ENCODE results near the gene DPP3.

The DPP3 gene

DNA sequence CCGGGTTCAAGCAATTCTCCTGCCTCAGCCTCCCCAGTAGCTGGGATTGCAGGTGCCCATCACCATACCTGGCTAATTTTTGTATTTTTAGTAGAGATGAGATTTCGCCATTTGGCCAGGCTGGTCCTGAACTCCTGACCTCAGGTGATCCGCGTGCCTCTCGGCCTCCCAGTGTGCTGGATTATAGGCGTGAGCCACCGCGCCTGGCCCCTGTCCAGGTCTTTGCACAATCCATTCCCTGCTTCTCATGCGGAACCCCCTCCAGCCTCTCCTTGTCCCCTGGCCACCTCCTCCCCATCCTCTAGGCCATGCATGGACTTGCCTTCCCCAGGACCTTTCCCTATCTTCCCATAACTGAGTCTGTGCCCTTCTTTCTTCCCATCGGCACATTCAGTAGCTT lies 8.7 kb downstream of the DPP3 start:
- no peak for DNase-seq

DNA sequence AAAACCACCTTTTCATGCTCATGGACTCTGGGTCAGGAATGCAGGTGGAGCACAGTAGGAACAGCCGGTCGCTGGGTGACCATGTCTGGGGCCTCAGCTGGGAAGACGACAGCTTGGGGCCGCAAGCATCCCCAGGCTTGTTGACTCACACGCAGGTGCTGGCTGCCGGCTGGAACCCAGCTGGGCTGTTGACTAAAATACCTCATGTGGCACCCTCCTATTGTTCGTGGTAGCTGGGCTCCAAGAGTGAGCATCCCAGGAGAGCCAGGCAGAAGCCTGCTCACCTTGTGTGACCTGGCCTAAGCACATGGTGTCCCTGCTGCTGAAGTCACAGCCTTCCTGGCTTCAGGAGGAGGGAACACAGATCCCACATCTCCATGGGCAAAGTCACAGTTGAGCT lies 9.4 kb downstream of the DPP3 start:
- DNase-seq: peak; percentile 94 to 97

DNA sequence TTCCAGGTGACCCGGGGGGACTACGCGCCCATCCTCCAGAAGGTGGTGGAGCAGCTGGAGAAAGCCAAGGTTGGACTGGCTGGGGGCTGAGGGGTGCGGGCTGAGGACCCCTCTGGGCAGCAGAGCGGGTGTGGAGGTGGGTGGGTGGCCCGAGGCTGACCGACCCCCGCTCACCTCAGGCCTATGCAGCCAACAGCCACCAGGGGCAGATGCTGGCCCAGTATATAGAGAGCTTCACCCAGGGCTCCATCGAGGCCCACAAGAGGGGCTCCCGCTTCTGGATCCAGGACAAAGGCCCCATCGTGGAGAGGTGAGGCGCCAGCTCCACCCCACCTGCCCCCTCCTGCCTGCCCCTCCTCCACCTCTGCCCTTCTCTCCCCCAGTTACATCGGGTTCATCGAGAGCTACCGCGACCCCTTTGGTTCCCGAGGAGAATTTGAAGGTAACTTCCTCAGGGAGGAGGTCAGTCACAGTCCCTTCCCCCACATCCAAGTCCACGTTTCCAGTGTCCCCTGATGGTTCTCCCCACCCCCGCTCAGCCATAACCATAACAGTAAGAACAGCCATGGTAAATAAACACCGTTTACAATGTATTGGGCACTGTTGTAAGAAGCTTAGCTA lies 11.2 kb downstream of the DPP3 start:
- DNase-seq: peak in 1 of 2 experiments; percentile 17

DNA sequence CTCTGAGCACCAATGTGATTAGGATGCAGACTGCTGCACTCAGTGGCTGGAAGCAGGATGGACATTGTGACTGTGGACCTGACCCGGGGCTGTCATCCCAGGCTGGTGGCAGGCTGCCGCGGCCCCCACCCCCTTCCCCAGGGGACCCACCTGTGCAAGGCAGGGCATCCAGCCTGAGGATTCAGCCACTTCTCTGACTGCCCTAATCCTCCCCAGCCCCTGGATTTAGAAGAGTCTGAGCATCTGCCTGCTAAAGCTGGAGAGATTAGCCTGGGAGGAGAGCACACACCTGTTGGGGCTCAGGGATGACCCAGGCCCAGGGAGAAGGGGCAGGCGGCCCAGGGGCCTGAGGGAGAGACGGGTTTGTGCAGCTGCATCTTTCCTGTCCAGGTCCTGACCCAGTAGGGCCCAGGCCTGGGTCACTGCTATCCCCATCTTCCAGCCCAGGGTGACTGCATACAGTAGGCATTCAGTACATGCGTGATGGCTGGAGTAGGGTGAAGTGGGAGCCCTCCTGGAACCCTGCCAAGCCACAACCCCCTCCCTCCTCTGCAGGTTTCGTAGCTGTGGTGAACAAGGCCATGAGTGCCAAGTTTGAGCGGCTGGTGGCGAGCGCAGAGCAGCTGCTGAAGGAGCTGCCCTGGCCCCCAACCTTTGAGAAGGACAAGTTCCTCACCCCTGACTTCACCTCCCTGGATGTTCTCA lies 12.1 kb downstream of the DPP3 start:
- no peak for DNase-seq

DNA sequence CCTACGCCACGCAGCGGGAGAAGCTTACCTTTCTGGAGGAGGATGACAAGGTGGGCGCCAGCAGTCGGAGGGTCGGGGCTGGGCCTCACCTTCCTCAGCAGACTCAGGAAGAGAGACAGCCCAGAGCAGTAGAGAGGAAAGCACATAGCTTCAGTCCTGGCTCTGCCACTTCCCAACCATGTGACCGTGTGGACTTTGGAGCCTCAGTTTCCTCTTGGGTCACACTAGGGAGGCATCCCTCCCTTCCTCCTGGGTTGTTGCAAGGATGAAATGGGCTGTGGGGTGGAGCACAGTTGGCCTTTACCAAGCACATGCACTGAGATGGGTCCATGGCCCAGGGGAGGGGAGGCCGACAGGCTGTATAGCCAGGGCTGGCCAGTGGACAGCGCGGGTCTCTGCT lies 12.9 kb downstream of the DPP3 start:
- DNase-seq: no peak

DNA sequence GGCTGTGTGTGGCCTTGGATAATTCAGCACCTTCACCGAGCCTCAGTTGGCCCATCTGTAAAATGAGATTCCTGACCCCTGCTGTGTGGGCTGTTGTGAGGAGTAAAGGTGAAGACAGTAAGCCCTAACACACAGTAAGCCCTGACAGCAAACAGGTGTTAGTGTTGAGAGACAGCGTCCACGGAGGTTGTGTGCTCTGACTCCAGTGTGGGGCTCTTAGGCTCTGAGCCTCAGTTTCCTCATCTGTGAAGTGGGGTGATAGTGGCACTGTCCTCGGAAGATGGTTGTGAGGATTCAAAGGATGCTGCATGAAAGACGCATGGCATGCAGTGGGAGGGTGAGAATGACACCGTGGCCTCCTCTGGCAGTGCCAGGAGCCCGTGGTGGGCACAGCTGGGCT lies 14.2 kb downstream of the DPP3 start:
- no peak for DNase-seq

DNA sequence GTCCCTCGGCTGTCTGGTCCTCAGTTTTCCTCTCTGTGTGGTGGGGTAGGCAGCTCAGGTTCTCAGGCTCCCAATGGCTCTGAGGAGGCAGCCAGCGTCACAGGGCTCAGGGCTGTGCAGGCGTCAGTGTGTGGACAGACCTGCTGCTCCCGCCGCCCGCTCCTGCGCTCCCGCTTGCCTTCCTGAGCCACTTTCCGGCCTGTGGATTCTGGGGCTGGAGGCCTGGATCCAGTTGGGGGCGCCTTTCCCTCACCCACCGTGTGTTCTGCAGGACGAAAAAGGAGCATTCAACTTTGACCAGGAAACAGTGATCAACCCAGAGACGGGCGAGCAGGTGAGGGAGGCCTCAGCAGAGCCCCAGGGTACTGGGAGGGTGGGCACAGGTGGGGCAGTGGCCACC lies 14.7 kb downstream of the DPP3 start:
- DNase-seq: no peak

DNA sequence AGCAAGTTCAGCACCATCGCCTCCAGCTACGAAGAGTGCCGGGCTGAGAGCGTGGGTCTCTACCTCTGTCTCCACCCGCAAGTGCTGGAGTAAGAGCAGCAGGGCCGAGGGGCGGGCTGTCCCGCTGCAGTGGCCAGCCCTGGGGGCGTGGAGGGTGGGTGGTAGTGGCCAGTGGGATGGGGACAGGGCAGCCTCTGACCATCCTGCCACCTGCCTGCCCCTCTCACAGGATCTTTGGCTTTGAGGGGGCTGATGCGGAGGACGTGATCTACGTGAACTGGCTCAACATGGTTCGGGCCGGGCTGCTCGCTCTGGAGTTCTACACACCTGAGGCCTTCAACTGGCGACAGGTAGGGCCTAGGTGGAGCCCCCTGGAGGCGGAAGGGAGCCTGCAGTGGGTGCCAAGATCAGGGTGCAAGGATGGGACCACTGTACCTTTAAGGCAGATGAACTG lies 15.2 kb downstream of the DPP3 start:
- no peak for DNase-seq

DNA sequence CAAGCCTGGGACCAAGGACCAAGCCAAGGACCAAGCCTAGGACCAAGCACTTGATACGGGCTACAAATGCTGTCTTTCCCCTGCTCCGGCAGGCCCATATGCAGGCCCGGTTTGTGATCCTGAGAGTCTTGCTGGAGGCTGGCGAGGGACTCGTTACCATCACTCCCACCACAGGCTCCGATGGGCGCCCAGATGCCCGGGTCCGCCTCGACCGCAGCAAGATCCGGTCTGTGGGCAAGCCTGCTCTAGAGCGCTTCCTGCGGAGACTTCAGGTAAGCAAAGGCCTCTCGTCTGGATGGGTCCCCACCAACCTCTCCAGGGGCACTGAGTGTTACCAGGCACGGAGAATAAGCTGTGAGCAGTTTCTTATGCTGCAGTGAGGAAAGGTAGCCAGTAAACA lies 17.0 kb downstream of the DPP3 start:
- no peak for DNase-seq

DNA sequence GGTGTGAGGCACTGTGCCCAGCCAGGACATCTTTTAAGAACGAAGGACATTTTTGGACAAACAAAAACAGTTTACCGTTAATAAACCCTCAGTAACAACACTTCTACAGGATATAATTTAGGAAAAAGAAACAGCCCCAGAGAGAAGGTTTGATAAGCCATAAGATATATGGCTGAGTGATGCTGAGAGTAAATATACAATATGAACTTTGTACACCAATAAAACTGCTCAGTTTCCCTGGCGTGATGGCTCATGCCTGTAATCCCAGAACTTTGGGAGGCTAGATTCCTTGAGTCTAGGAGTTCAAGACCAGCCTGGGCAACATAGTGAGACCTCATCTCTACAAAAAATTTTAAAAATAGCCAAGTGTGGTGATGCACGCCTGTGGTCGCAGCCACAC lies 18.3 kb downstream of the DPP3 start:
- no peak for DNase-seq

DNA sequence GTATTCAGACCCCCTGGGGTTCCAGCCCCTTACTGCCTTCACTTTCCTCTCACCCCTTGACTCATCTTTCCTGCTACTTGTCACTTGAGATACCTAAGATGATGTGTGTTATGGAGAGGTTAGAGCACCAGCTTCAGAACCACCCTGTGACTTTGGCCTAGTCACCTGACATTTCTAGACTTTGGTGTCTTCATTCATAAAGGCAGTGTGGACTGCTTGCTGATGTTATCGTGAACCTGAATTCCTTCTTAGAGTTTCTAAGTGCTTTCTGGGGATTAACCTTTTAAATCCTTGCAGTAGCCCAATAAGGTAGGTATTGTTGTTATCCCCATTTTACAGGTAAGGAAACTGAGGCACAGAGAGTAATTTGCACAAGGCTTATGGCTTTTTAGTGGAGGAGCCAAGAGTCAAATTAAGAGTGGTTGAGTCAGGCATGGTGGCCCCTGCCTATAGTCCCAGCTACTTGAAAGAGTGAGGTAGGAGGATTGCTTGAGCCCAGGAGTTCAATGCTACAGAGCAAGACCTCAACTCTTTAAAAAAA lies 25.1 kb downstream of the DPP3 start:
- DNase-seq: no peak

DNA sequence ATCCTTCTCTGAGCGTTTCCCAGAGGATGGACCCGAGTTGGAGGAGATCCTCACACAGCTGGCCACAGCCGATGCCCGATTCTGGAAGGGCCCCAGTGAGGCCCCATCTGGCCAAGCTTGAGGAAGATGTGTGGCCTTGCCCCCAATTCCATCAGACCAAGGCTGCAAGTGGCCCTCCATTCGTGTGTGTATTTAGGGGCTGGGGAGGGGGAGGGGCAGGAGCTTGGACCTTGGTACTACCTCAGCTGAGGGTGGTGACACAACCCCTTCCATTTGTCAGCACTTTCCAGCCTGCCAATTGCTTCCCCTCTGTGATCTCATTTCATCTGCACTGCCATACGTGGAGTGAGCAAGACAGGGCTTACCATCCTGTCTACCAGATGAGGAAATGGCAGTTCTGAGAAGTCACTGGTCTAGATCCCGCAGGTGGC lies 28.9 kb downstream of the DPP3 start:
- no peak for DNase-seq

DNA sequence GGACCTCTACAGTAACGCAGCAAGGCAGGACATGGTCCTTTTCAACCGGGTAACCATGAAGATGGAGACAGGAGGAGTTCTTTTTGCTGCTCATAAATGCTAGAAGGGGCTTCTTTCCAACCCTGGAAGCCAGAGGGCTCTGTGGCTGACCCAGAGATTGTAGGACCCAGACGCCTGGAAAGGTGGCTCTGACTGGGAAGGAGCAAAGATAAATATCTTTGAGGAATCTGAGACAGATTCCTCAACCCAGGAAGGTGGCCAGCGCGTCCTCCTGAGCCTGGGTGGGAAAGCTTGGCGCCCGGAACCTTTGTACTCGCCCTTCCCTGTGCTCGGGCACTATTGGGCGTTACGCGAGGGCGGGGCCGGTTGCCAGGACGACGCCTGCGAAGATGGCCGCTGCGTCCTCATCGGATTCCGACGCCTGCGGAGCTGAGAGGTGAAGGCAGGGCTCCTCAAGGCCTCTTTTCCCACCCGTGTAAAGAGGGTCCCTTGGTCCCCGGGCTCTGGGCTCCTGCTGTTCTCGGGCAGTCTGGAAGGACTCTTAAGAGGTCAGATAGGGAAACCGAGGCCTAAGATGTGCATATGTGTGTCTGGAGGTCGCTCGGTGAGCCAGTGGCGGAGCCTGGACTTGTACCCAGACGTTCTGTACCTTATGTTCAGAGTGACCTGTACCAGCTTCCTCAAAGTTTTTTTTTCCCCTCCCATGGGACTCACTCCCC lies 30.2 kb downstream of the DPP3 start, which contains the start of gene BBS1:
Gene BBS1 (plus strand): TSS at position 365 of the 719 bp plus-strand sequence. CDS start 25 bp downstream, at position 390.
- peak; percentile 75 to 77 for DNase-seq

DNA sequence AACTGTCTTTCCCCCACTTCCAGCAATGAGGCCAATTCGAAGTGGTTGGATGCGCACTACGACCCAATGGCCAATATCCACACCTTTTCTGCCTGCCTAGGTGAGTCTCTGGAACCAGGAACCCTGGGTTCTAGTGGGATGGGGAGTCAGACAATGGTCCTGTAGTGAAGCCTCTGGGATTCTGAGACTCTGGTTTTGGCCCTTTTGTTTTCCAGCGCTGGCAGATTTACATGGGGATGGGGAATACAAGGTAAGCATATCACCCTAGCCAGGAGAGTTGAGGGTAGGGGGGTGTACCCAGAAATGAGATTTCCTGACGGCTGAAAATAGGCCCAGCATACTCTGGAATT lies 30.7 kb downstream of the DPP3 start:
- no peak for DNase-seq

DNA sequence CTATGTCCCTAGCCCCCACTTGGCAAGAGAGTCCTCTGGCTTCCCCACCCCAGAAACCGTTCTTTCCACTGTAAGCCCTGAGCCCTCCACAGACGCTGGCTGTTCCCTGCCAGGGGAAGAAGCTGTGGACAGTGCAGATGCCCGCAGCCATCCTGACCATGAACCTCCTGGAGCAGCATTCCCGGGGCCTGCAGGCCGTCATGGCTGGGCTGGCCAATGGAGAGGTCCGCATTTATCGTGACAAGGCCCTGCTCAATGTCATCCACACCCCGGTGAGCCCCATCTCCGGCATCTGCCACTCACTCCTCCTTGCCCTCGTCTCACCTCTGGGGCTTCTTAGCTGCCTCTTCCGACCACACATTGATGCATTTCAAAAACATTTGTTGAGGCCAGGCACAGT lies 43.4 kb downstream of the DPP3 start:
- DNase-seq: no peak

DNA sequence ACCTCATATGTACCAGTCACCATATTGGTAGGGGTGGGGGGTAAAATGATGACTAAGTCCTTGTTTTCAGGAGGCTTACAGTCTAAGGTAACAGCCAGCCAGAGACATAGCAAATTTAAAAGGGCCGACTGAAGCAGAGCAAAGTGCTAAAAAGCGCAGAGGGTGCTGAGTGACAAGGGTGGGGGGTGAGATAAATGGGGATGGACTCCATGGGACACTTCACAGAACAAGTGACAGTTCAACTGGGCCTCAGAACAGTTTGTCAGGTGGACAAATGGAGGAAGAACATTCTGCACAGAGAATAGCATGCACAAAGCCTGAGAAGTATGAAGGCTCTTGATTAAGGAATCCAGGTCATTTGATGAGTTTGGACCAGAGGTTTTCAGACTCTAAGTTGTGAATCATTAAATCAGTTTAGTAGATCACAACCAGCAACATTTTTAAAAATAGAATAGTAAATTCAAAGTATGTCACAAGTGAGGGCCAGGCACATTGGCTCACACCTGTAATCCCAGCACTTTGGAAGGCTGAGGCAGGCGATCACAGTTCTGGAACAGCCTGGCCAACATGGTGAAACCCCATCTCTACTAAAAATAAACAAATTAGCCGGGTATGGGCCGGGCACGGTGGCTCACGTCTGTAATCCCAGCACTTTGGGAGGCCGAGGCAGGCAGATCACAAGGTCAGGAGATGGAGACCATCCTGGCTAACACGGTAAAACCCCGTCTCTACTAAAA lies 44.2 kb downstream of the DPP3 start:
- no peak for DNase-seq

DNA sequence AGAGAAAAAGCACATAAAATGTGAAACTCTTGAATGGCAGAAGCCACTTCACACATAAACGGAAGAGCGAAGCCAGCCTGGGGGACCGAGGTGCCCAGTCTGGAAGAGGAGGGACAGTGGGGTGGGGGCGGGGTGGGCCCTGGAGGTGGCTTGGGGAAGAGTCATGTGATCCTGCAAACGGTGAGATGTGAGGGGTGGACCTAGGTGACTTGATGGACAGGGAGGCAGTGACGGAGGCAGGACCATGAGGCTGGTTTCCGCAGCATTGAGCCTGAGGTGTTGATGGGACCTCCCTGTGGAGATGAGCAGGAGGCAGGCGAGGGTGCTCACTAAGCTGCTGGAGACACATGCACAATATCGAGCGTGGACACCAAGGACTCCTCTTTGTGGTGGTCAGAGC lies 48.8 kb downstream of the DPP3 start:
- no peak for DNase-seq

DNA sequence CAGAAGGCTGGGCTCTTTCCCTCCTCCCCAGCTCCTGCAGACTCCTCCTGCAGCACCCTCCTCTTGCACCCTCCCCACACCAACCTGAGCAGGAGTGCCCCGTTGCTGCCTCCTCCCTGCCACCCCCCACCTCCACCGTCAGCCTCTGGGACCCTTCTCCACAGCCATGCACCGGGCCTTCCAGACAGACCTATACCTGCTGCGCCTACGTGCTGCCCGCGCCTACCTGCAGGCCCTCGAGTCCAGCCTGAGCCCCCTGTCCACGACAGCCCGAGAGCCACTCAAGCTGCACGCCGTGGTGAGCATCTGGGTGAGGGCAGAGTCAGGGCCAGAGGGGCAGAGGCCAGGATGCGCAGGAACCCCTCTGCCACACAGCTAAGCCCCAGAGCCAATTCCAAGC lies 49.4 kb downstream of the DPP3 start:
- DNase-seq: no peak

DNA sequence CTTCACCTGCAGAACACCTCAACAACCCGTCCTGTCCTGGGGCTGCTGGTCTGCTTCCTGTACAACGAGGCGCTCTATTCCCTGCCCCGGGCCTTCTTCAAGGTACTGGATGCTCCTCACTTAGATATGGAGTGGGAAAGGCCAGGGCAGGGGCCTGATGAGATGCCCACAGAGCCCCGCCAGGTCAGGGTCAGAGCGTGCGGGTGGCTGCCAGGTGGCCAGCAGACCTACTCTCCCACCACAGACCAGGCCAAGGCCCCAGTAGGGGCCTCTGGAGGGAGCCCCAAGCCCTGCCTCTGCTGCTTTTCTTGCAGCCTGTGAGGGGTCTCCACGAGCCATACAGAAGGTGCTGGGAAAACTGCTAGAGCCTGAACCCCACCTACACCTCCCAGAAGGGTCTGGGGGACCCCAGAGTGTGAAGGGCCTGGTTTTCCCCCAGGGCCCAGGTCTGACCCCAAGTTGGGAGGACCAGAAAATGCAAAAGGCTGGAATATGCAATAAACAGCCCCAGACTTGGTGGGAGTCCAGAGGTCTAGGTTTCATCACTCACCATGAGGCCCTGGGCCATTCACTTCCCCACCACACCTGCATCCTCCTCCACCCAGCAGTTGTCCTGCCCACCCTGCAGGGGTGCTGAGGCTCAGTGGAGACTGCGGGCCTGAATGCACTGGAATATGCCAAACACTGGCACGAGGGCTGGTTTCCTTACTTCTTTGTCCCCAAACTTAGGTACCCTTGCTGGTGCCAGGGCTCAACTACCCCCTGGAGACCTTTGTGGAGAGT lies 50.9 kb downstream of the DPP3 start:
- DNase-seq: no peak

DNA sequence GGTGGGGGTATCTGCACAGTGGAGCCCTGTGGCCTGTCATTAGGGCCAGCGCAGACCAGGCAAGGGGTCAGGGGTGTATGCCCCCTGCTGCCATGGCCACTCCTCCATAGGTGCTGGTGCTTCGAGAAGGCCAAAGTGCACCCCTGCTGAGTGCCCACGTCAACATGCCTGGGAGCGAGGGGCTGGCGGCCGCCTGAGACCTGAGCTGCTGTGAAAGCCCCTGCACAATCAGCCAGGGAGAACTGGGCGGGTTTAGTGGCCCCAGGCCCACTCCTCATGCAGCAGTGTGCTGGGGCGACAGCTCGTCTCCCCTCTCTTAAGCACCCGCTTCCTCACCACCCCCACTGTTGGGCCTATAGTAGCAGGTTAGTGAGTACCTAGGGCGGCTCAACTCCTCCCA lies 51.6 kb downstream of the DPP3 start:
- no peak for DNase-seq

DNA sequence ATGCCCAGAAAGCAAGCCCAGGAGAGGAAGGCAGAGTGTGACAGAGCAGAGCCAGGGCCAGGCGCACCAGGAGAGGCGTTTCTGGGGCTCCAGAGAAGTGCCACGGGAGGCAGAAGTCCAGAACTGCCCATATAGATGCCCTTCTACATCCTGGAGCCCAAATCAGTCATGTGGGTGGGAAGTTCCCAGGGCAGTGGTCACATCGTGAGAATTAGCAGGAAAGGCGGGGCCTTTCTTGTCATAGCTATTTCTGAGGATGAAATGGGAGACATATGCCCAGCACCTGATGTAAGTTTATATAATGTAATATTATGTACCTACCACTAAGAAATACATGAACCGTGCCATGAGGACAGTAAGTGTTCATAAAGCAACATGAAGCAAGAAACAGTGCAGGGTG lies 52.5 kb downstream of the DPP3 start:
- DNase-seq: no peak

DNA sequence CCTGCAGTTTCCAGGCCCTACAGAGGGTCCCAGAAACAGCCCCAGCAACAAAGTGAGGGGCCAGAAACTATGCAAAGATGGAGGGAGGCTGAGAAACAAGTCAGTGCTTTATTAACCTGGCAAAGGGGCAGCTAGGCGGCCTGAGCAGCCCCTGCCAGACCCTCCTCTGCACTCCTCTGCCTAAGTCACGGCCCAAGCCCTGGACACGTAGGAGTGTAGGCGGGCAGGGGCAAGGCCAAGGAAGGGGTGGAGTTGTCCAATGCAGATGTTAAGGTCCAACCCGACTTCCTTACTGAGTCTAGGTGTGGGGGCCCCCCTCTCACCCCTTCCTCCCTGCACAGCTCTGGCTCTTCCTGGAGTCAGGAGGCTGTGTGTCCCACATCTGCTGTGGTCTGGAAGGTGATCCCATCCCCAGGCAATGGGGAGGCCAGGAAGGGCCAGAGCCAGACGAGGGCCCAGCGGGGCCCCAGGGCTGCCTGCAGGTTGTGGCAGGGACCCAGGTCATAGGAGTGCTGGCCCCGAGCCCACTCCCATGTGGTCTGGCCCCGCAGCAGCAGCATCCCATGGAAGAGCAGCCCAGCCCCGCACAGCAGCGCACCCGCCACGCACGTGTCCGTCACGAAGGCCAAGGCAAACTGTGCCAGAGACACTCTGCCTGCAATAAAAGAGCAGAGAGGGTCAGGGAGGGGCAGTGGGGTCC lies 59.1 kb downstream of the DPP3 start:
- no peak for DNase-seq
